GM21515 (cell line): Measurements from ENCODE around the gene DICER1.

ENCODE experiments used
- ATAC-seq: cut with Tn5 transposase; IDR thresholded peaks from one replicate; pipeline ENCODE4 v1.9.1; 2021; ENCODE audit not compliant: unreplicated experiment

Gene DICER1

GRCh38 chr14:95126906-95127530, 30.3 kb downstream of the DICER1 start:
- ATAC-seq, result no peak

DNA sequence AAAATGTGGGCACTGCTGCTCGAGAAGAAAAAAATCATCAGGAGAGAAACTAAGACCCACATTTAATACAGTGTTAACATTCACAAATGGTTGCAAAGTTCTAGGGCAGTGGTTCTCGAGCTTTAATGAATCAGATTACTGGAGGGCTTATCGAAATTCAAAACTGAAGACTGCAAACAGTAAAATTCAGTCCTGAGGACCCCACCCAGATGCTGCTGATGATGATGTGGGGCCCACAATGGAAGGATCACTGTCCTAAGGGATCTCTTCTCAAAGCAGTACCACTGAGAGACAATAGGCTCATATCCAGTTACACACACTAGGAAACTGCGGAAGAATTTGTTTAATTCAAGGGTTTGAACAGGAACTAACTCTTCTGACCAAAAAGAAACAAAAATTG, 31.4 kb downstream of the DICER1 start:
- no peak for ATAC-seq

DNA sequence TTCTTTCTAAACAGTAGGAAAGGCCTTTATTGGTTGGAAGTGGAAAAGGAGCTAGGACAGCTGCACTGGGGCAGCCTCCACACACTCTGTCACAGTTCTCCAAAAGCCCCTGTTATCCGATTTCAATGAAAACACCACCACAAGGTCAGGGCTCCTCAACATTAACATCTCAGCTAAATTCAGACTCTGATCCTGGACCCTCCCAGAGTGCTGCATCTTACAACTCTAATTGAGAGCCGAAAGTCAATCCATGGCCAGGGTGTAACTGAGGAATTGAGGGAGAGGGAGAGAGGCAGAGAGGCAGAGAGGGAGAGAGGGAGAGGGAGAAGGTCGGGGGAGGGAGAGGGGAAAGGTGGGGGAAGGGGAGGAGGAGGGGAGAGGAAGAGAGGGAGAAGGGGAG, 32.1 kb downstream of the DICER1 start:
- no peak for ATAC-seq

DNA sequence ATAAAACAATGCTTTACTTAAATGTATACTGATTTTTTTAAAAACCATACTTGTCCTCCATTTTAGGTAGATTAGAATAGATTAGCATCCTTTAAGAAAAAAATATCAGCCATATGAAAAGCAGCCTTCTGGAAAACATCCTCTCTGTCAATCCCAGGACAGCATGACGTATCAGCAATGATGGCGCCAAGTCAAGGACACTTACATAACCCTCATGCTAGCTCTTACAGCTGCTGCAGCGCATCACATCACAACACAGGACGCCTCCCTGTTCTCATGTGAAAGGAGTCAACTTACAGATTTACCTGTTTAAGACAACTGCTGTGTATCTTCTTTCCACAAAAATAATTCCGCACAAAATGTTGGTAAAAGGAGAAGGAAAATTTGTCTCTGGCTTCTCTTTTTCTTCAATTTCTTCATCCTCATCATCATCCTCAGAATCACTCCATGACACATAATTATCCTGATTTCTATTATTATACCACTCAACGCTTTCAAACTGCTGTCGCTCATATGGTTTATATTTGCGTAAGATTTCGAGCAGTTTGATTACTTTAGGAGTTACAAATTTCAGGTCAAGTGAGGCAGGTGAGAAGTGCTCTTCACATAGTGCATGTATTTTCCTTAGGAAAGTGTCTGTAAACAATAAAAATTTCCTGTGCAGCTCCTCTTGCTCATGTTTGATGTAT, 33.3 kb downstream of the DICER1 start:
- ATAC-seq, result no peak

DNA sequence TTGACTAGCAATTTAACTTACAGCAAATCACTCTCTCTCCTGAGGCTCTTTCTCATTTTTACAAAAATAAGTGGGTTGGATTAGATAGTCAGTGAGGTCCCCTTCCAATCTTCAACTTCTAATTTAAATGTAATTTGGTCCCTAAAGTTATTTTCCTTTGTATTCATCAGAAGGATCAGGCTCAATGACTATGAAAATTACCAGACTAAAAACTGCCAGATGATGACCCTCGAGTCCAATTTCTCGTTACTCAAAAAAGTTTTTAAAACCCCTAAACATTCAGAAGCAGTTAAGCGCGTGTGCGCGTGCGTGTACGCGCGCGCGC, 34.7 kb downstream of the DICER1 start:
- no peak for ATAC-seq

GRCh38 chr14:95121911-95122620, 35.3 kb downstream of the DICER1 start:
- no peak for ATAC-seq

DNA sequence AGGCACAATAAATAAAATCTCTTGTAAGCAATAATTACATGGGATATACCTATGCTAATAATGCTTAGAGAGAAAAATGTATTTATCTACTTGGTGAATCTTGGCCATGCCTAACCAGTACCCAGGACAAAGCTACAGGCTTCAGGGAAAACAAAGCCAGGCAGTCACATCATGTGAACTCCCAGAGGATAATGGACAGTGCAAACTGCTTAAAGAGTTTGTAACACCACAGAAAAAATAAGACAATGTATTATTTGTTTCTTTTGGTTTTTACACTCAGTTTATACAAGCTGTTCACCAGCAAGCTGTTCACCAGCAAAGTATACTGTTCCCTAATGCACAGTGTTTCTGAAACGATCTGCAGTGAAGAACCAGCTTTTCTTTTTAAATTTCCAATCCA, 38.0 kb downstream of the DICER1 start:
- ATAC-seq, result no peak

GRCh38 chr14:95117937-95118721, 39.2 kb downstream of the DICER1 start:
- ATAC-seq, result no peak

GRCh38 chr14:95113476-95113875, 43.9 kb downstream of the DICER1 start:
- no peak for ATAC-seq

DNA sequence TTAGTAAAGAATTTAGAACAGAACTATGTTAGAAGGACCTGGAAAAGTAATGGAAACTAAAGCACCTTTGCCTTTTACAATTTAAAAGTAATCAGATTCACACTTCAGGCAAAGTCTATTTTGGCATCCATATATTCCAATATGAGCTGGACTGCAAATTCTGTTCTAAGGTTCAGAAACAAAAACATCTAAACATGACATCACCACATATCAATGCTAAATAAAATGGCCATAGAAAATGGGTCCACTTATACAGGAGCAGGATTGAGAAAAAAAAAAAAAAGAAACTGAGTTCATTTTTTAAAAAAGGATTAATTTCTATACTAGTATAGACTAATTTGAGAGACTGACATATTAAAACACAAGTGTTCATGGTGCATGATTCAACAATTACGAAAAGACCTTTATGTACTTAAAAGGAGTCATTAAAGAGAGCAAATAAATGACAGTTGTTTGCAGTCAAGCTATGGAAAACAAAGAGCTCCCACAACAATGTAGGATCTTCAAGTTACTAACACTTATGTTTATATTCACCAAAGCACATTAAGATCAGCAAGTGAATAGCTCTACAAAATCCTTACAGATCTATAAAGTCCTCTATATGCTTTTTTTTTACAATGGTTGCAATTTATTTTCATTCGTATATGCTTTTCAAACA, 45.7 kb downstream of the DICER1 start:
- ATAC-seq, result no peak

DNA sequence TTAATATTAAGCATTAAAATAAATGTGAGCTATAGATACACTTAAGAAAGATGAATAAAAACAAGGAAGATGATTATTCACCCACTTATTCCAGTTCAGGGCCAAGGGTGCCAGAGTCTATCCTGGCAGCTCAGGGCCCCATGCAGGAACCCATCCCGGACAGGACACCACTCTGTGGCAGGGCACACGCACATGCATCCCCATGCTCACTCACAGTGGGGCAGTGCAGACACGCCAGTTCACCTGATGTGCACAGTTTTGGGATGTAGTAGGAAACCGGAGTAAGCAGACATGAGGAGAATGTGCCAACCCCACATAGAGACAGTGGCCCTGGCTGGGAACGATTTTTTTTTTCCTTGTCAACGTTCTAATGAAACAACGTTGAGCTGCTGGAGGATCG, 47.2 kb downstream of the DICER1 start:
- ATAC-seq, result no peak

DNA sequence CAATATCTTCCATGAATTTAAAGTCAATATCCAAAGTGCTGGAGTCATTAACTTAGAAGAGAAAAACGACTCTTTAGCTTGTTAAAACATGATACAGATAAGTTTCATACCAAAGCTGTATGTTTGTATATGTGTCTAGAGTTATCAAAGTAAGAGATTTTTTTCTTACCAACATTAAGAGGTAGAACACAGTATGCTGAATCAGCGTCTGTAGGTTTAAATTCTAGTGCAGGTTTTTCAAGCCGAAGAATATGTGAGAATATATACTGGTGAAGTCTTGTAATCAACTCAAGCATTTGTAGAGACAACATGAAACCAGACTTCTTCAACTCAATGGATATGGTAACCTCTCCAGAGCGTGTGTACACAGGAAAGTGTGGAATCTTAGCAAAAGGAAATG, 49.6 kb downstream of the DICER1 start:
- ATAC-seq, result no peak

GRCh38 chr14:95106971-95107370, 50.4 kb downstream of the DICER1 start:
- ATAC-seq, result no peak

- no peak for ATAC-seq
Measured at GRCh38 chr14:95104911-95105310, 52.4 kb downstream of the DICER1 start.

DNA sequence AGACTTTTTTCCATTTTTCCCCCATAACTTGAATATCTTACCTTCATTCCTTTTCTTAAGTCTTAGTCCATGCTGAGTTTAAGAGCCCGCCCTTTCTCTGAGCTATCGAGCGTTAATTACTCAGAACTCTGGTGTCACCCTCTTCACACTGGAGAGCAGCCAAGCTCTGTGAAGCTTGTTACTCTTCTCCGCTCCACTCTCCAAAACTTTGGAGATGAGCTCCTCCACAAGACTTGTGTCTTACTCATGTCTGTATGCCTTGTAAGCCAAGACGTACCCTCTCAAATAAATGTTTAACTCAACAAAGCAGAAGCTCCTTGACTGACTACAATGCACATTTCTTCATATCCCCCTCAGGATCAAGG, 54.7 kb downstream of the DICER1 start:
- no peak for ATAC-seq

GRCh38 chr14:95101736-95102679, 55.3 kb downstream of the DICER1 start:
- no peak for ATAC-seq

DNA sequence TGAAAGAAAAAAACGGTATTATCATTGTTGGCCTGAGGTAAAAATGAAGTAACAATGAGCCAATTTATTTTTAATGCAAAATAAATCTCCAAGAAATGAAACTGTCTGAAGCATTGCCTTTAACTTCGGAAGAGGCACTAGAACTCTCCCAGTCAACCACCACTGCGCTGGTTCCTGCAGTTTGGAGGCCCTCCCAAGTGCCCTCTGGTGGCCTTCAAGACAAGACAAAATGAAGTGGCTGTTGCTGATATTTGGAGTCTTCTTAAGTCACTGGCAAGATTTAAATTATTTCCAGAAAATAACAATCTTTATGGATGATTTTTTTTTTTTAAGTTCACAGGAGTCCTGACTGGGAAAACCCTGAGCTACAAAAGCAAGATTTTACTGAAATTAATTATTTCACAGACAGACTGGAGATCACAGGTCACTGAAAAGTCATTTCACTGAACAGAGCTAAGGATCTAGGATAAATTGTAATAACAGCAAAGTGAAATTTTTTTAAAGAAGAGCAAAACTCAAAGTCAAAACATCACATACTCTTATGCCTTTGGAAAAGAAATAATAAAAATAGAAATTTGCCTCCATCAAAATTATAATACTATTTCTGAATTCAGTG, 58.2 kb downstream of the DICER1 start:
- no peak for ATAC-seq

- no peak for ATAC-seq
Measured at GRCh38 chr14:95097385-95097784, 59.9 kb downstream of the DICER1 start.

DNA sequence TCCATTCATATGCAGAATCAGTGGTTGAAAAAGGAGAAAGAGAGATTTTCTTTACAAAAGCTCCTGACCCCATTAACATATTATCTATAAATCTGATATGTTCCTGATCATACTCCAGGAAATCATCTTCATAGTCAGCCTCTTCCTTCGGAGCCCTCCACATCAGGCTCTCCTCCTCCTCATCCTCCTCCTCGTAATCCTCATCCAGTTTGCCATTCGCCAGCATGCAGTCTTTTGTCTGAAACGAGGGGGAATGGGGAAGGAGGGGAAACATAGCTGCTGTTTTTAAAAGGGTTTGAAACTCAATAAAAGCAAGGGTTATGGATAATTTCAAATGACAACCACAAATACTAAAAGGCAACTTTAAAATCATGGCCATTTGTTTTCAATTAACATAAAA, 60.9 kb downstream of the DICER1 start:
- ATAC-seq, result no peak

GRCh38 chr14:95095996-95096395, 61.3 kb downstream of the DICER1 start:
- no peak for ATAC-seq
